CD1c-positive myeloid dendritic cell (primary cell): ENCODE data around the gene FAM13A.
"Not testable (repeated sequence)": the region's sequence is repeated elsewhere in the genome, so short reads cannot be mapped to it uniquely, and the experiment has no call there.

Experiments used
- DNase-seq: peaks from one replicate; pipeline ENCODE4 v3.0.0-alpha.2; 2016; ENCODE audit errors: extremely low spot score

The FAM13A gene

DNA sequence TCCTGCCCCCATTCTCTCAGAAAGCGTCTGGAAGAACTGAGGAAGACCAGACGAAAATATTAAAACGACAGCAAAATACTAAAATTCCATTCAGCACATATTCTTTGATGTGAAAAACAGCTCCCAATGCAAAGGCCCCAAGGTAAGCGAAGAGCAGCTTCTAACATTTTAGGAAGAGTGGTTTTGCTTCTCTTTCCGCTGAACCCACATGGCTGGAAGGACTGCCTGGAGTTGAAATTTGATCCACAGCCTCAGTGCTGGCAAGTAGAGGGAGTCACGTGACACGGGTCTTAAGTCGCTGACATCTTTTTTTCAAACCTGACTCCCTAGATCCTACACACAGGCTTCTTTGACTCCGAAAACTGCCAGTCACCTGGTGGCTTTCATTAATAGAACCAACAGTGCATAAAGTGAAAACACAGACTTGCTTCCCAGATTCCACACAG is at the start of gene FAM13A:
Gene FAM13A (minus strand): TSS at position 233 of the 446 bp plus-strand sequence. CDS start 221 bp downstream, at position 12.
- peak; percentile 18 for DNase-seq

DNA sequence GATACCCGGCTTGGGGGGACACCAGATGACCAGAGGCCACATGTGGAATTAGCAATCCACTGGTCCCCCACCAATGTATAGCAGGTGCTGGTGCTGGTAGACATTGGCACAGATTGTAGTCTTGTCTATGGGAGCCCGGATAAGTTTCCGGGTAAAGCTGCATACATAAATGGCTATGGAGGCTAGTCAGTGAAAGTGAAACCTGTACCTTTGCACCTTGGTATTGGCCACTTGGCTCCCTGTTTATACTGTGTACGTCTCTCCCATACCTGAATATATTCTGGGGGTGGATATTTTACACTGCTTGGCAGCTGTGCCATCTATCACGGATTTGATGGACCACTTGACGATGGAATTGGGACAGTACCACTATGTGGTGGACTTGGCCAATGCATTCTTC is 48.7 kb upstream of the FAM13A start:
- DNase-seq, result no peak

DNA sequence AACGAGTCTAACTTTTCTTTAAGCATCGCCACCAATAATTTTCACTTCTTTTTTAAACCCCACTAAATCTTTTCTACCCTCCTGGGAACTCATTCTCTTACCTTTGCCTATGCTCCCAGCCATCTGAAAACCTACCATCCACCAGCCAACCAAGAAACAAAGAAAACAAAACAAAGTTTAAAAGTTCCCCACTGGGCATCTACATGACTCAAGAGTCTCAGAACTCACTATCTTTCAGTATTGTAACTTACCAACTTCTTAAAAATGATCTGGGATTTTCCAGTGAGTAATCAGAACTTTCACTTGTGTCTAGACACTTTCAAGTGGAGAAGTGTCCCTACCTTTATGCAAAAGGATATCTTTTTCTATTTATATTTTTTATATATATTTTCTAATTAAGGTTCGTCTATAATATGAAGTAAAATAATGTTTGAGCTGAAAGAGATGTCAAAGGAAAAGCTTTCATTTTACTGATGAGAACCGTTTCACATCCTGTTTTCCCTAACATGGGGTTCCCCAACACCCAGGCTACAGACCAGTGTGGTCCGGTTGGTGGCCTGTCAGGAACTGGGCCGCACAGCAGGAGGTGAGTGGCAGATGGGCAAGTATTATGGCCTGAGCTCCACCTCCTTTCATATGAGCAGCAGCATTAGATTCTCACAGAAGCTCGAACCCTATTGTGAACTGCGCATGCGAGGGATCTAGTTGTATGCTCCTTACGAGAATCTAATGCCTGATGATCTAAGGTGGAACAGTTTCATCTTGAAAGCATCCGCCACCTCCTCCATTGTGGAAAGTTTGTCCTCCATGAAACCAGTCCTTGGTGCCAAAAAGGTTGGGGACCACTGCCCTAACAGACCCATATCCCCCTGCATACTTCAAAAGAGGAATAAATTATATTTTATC is 44.5 kb upstream of the FAM13A start:
- DNase-seq, result peak; percentile 52

DNA sequence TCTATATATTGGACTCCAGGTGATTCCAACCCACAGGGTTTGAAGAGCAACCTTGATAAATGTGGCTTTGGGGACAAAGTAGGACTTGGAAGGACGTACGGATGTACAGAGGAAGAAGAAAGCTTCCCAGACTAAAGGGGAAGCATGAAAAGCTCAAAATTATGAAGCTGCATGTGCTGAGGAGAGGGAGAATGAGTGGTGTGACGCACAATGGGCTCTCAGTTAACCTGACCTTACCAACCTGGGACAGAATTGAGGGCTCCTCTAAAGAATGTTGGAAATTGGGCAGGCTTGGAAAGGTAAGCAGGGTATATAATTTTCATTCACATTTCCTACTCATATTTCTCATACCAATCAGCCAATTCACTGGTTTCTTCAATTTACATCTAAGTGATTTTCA is 43.9 kb upstream of the FAM13A start:
- DNase-seq, result no peak

DNA sequence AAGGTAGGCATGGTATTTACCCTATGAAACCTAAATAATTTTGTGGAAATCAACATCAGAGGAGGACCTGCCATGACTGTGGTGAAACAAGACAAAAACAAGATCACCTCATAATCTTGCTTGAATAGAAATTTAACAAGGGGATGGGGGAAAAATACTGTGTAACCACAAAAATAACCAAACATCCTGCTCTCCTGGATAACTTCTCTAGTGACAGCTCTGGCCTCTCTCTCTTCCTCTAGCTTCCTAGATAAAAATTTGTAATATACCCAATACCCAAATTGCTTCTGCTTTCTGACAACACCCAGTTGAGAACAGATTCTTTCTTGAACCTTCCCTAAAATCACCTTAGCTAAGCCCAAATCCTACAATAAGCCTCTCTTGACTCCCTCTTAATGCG is 42.5 kb upstream of the FAM13A start:
- DNase-seq, result no peak

DNA sequence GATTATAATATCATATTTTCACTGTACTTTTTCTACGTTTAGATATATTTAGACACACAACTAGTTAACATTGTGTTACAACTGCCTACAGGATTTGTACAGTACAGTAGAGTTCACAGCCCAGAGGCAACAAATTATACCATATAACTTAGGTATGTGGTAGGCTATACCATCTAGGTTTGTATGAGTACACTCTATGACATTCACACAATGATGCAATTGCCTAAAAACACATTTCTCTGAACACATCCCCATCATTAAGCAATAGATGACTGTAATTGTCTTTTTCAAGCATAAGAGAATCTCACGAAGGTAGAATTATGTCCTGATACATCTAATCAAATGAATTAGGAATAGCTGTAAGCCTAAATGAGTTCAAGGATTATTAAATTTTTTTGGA is 42.0 kb upstream of the FAM13A start:
- no peak for DNase-seq

DNA sequence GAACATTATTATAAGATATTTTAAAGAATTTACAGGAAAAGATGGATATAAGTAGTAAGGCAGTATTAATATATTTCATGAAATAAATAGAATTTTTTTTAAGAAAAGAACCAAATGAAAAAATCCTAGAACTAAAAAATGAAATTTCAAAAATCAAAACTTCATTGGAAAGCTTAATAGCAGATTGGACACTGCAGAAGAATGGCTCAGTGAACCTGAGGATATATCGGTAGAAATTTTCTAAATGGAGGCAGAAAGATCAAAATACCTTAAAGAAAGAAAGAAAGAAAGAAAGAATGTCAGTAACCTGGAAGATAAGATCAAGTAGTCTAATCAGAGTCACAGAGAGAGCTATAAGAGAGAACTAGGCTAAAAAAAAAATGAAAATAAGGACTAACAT is 21.3 kb upstream of the FAM13A start:
- no peak for DNase-seq

DNA sequence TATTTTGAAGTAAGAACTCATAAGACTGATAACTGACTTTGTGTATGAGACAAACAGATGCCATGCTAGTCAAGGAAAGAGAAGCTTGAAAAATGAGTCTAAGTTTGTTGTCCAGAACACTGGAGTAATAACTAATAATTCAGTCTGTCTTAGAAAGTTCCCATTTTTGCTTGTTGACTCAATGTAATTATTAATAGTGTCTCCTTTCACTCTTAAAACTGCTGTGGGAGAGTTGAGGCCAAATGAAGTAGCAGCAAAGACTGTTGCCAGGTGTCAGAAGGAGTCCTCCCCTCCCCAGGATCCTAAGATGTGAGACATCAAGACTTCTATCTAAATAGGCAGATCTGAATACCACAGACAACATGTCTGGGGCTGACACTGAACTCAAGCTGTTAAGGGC is 20.8 kb upstream of the FAM13A start:
- peak; percentile 33 for DNase-seq

DNA sequence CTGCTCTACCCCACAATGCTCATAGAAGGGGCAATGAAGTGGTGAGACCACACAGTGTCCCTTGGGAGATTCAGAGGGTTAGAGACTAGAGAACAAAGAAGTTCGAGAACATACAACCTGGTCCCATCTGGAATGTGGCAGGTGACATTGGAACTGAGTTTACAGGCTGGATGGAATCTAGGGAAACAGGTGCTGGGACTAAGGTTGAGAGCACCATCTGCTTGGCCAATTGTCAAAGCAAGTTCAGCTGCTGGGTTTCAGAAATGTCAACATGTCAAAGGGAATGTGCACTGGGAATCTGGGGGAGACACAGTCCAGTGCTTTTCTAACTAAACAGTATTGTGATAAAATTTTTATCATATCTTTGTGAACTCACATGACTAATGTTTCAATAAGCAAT is 15.9 kb upstream of the FAM13A start:
- DNase-seq, result no peak

DNA sequence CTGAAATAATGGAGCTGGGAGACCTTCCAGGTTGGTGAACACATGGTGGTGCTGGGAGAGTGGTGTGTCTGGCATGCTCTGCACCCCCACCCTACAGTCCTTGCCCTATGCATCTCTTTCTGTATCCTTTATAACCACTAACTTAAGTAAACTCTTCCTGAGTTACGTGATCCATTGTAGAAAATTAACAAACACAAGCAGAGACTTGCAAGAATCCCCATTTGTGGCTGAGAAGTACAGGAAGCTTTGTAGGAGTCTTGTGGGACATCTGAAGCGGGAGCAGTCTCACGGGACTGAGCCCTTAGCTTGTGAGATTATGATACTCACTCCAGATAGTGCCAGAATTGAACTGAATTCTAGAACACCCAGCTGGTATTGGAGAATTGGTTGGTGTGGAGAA is 14.3 kb upstream of the FAM13A start:
- DNase-seq, result no peak

DNA sequence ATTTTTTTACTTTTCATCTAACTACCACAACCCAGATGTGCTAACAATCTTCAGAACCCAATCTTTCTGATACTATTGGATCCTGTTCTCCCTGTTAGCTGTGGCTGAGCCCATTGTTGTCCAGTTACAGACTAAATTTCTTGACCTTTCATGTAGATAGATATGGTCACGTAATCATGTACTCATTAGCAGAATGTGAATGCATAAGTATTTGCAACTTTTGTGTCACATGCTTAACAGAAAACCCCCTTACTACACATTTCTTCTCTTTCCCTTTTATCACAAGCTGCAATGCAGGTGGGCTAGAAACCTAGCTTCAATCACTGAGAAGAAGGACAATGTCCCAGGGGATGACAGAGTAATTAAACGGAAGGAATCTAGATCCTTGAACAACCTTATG is 13.1 kb upstream of the FAM13A start:
- DNase-seq, result no peak

DNA sequence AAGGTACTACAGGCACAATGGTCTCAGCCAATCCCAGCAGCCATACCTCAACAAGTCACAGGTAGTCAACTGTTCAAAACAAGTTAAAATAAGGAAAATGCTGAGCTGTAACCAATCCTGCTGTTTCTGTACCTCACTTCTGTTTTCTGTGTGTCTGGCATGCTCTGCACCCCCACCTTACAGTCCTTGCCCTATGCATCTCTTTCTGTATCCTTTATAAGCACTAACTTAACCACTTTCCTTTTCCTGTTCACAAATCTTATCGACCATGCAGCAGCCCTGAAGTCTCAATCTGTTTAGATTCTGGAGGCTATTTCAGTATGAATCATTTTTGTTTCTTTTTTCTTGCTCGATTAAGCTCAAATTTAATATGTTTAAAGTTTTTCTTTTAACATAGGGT is 12.5 kb upstream of the FAM13A start:
- DNase-seq, result no peak

DNA sequence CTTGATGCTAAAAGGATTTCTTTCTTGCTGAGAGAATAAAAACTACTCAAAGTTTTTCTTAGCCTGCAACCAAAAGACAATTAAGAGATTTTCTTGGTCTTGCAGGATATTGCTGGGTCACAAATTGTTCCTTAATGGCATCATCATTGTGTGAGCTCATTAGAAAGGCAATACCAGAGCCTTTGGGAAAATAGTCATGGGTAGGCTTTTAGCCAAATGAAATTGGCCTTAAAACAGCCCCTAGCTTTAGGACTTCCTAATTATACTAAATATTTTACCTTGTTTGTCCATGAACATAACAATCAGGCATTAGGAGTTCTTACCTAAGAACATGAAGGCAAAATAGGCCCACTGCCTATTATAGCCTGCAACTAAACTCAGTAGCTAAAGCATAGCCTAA is 10.4 kb upstream of the FAM13A start:
- DNase-seq, result no peak

DNA sequence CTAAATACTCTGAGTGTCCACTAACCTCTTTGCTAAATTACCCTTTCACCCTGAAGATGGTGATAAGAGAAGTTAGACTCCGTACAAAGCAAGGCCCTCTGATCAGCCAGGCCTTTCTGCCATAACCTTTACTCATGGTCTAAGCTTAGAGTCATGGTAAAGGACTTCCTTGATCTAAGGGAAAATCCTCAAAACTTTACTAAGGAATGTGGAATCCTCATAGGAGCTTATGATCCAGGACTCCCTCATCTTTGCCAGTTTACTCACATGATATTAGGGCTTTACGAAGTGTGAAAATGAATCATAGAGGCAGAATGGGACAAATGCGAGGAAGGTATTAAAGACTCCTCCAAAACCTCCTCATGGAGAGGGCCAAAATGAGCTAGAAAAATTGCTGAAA is 7.9 kb upstream of the FAM13A start:
- DNase-seq, result no peak

DNA sequence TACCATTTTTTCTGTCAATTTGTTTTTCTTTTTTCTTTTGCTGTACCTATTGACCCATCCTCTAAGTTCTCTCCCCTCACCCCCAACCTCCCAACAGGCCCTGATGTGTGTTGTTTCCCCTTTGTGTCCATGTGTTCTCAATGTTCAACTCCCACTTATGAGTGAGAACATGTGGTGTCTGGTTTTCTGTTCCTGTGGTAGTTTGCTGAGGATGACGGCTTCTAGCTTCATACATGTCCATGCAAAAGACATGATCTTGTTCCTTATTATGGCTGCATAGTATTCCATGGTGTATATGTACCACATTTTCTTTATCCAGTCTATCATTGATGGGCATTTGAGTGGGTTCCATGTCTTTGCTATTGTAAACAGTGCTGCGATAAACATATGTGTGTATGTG is 859 bp upstream of the FAM13A start:
- DNase-seq, result not testable (repeated sequence)

DNA sequence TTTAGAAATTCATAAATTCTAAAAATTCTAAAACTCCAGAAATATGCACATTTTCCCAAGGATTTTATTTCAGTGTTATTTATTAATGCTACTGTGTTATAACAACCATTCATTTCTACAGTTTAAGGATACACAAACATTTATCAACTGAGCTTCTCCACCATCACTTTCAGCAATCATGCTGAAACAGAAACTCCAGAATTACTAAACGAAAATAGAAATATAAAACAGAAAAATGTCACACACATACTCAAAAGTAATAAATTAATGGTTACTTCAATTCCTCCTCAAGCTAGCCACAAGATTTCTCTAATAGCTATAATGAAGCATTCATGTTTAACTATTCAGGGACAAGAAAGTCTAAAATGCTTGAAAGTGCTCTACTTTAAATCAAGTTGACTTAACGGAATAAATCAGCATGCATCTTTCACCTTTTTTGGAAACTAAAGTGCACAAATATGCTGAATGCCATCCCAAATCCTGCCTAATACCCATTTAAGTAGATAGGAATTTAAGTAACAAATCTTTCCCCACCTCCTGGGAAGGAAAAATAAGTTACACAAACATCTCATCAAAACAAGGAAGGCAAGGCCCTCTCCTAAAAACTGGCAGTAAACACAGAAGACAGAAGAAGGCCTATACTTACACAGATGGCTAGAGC is 563 bp downstream of the FAM13A start:
- no peak for DNase-seq

DNA sequence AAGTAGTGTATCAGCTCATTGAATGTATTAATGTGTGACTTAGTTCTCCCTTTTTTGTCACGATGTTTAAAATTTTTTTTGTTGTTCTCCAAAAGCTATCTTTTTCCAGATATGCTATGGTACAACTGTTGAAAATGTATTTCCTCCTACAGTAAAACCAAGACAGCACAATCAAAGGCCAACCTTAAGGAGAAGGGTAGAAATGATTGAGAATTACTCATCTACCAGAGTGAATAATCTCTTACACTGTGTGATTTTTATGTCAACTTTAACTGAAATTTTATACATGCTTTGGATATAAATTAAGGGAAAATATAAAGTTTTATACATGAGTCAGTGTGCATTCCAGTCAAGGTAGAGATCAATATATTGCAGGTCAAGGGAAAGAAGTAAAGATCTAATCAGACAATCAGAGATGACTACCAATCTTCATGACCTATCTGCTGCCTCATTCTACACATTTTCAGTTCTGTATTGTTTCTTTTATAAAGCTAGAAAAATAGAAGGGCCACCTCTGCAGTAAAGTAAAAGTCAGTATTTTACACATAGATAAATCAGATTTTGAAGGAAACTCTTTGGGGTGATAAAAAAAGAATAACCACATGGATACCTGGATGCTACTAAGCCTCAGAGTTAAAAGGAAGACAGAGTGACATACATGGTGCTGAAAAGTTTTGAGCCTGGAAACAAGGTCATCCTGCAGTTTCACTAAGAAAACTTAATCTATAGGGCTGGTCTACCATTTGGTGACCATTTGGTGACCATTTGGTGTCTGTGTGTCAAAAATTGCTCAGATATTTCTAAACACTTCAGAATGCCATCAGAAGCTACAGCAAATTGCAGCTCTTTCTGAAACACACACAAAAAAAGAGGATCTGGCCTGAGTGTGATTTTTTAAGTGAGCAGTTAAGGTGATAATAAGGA is 1.6 kb downstream of the FAM13A start:
- DNase-seq, result peak; percentile 6

DNA sequence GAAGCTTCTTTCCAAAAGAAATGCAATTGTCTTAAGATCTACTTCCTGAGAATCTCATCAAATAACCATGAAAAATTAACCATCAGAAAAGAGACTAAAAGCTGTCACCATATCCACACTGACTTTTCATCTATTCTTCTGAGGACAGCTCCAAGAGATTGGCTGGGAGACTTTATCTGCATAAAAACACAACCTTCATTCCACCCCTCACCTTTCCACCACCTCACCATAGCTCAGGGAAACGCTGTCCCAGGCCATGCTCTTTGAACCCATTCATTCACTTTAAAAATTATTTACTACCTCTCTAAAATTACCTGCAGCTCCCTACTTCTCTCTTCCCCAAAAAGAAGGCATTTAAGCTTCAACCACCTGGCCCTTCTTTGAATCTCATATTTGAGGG is 2.4 kb downstream of the FAM13A start:
- DNase-seq, result no peak

DNA sequence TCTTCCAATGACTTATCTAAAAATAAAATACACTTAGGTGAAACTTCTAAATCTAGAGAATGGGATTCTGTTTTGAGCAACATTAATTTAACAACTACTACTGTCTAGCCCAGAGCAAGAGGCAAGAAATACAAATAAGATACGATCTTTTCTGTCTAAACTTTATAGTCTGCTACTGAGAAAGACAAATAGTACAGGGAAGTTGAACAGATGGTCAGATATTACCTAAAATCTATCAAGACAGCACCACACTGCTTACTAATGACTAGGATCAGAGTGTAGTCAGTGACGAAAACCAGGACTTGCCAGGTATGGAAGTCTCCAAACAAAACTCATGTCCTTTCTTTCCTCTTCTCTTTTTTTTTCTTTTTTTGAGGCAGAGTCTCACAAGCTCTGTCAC is 7.1 kb downstream of the FAM13A start:
- DNase-seq, result no peak

DNA sequence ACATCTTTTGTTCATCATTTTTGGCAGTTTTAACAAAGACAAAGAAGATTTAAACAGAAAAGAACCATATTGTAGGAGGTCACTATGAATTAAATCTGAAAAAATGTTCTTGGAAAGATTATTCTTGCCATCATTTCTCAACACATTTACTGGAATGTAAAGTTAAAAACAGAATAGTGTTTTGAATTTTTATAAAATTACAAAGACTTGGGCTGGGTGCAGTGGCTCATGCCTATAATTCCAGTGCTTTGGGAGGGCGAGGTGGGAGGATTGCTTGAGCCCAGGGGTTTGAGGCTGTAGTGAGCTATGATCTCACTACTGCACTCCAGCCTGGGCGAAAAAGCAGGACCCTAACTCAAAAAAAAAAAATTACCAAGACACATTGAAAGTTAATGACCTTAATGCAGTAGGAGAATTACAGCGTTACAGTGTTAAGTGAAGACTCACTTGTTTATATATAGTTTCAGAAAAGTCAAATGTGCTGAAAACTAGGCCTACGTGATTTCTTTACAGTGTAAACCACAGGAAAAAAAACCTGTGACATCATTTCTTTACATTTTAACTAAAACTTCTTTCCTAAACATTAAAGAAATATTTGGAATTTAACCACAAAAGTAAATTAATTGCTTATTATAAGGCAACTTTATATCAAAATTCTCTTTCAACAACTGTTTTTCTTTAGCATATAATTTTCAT is 7.9 kb downstream of the FAM13A start:
- no peak for DNase-seq

DNA sequence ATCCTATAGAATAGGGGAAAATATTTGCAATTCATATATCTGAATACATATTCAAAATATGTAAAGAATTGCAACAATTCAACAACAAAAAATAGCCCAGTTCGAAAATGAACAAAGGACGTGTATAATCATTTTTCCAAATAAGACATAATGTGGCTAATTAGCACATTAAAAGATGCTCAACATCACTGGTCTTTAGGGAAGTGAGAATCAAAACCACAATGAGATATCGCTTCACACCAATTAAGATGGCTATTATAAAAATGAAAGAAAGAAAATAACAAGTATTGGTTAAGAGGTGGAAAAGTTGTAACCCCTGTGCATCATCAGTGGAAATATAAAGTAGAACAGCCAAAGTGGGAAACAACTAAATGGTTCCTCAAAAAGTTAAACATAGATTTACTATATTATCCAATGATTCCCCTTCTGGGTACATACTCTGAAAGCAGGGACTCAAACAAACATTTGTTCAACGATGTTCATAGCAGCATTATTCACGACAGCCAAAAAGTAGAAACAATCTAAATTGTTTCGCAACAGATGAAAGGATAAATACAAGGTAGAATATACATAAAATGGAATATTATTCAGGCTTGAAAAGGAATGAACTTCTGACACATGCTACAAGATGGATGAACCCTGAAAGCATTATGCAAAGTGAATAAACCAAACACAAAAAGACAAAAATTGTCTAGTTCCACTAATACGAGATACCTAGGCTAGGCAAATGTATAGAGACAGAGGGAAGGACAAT is 12.7 kb downstream of the FAM13A start:
- DNase-seq, result no peak
